GM12878 (cell line): ENCODE results near the gene OR5AS1. TPM values are rescaled to one million over a fixed set of nuclear protein-coding genes. Genes with fewer than 3 reads are reported as not detected.
"Not testable (repeated sequence)": the region's sequence is repeated elsewhere in the genome, so short reads cannot be mapped to it uniquely, and the experiment has no call there.

ENCODE experiments used
- ATAC-seq: fragments of 200-7000 bp; cut with Tn5 transposase; 3 replicates; pipeline ENCODE4 v1.9.1; 2020; ENCODE audit warnings: mild to moderate bottlenecking, moderate library complexity
- BruUV-seq: library from RNA; stranded (reverse); fragments of 400-500 nt; replicated peaks from 2 replicates; lab custom pipeline; 2021; lab: Mats Ljungman, UMichigan
- CTCF ChIA-PET: fragments of 300-600 bp; sonication (Branson Sonifier 250); formaldehyde crosslinking; extraction: SDS; loops from one replicate; lab custom pipeline; 2021; ENCODE audit warnings: inconsistent platforms; lab: Yijun Ruan, JAX
- POLR2A ChIA-PET: fragments of 350-600 bp; formaldehyde crosslinking; extraction: SDS; loops from one replicate; lab custom pipeline; 2021; ENCODE audit warnings: inconsistent platforms; lab: Charles Lee
- RAD21 ChIA-PET: fragments of 300-600 bp; sonication (Branson Sonifier 250); formaldehyde crosslinking; loops from one replicate; lab custom pipeline; 2023; ENCODE audit warnings: antibody characterized with exemption; ENCODE audit not compliant: unreplicated experiment; lab: Charles Lee
- SMC1A ChIA-PET: fragments of 300-600 bp; sonication (Branson Sonifier 250); formaldehyde crosslinking; loops from one replicate; lab custom pipeline; 2023; ENCODE audit not compliant: unreplicated experiment, uncharacterized antibody; lab: Charles Lee
- DNase-seq: peaks from one replicate; pipeline ENCODE4 v3.0.0-alpha.2; 2011; ENCODE audit warnings: low read depth, low spot score
- FAIRE-seq: peaks from 3 replicates; lab custom pipeline; 2011; peaks lifted over from hg19 to GRCh38; lab: Jason Lieb, UNC
- H2AFZ ChIP-seq: 2 replicates; pipeline ENCODE4 v1.6.0; 2011; ENCODE audit warnings: low read depth, low read length, control low read depth; ENCODE audit not compliant: control insufficient read depth
- H3K27ac ChIP-seq: 2 replicates; pipeline ENCODE4 v1.5.1; 2011; ENCODE audit warnings: control low read depth; ENCODE audit not compliant: control insufficient read depth, insufficient read depth
- H3K27me3 ChIP-seq, 2 experiments: replicated peaks in 1 of 2; 2 replicates each; pipeline versions ENCODE4 v1.6.0 to v1.6.1; 2011; ENCODE audit warnings: low read length in 1 of 2; ENCODE audit not compliant: control insufficient read depth in 2 of 2, insufficient read depth in 2 of 2
- H3K36me3 ChIP-seq, 2 experiments: 2 replicates each; pipeline ENCODE4 v1.5.1; 2011; ENCODE audit warnings: low read length in 1 of 2; ENCODE audit not compliant: control insufficient read depth in 2 of 2, insufficient read depth in 2 of 2
- H3K4me1 ChIP-seq: 2 replicates; pipeline ENCODE4 v1.6.1; 2011; ENCODE audit warnings: mild to moderate bottlenecking, low read length, moderate library complexity, mixed read lengths; ENCODE audit not compliant: control insufficient read depth, insufficient read depth
- H3K4me2 ChIP-seq: 2 replicates; pipeline ENCODE4 v1.6.0; 2011; ENCODE audit warnings: control low read depth; ENCODE audit not compliant: control insufficient read depth, insufficient read depth
- H3K4me3 ChIP-seq: fragments of 200-600 bp; sonication (generic); 2 replicates; pipeline ENCODE4 v1.5.1; 2016
- H3K79me2 ChIP-seq: 2 replicates; pipeline ENCODE4 v1.6.0; 2011; ENCODE audit warnings: low read length; ENCODE audit not compliant: control insufficient read depth, insufficient read depth
- H3K9ac ChIP-seq: 2 replicates; pipeline ENCODE4 v1.8.0; 2011; ENCODE audit warnings: low read length, control low read depth, mixed read lengths; ENCODE audit not compliant: control insufficient read depth, insufficient read depth
- H3K9me3 ChIP-seq: replicated peaks from 3 replicates; pipeline ENCODE4 v1.5.1; 2011; ENCODE audit warnings: mild to moderate bottlenecking, low read length; ENCODE audit not compliant: control insufficient read depth, insufficient read depth
- H4K20me1 ChIP-seq: 2 replicates; pipeline ENCODE4 v1.6.0; 2011; ENCODE audit not compliant: control insufficient read depth, insufficient read depth
- E2F4 ChIP-seq: IDR thresholded peaks from 2 replicates; pipeline ENCODE4 v1.6.1; 2012; ENCODE audit warnings: low read depth, low read length, improper control_type of control experiment
- JUND ChIP-seq: IDR thresholded peaks from 2 replicates; pipeline ENCODE4 v1.6.1; 2012; ENCODE audit warnings: low read depth, mild to moderate bottlenecking, low read length, improper control_type of control experiment, moderate library complexity
- NBN ChIP-seq: fragments of 450-650 bp; IDR thresholded peaks from 2 replicates; pipeline ENCODE4 v1.6.1; 2016
- RAD21 ChIP-seq: IDR thresholded peaks from 2 replicates; pipeline ENCODE4 v1.6.1; 2011; ENCODE audit warnings: mild to moderate bottlenecking, low read depth, low read length, moderate library complexity; ENCODE audit not compliant: insufficient read depth
- SP1 ChIP-seq: IDR thresholded peaks from one replicate; pipeline ENCODE4 v1.6.1; 2011; ENCODE audit warnings: low read depth, low read length
- ZNF384 ChIP-seq: IDR thresholded peaks from 2 replicates; pipeline ENCODE4 v1.6.1; 2012; ENCODE audit warnings: low read depth, mild to moderate bottlenecking, low read length, improper control_type of control experiment, borderline replicate concordance
- WGBS: methylation state at CpG from one replicate; pipeline ENCODE4 v1.1.6; 2016; ENCODE audit warnings: low lambda C conversion rate; ENCODE audit not compliant: insufficient replicate concordance, insufficient coverage; ENCODE audit errors: missing lambda C conversion rate; 5-methylcytosine and 5-hydroxymethylcytosine counted together
- in situ Hi-C: fragments of 300-500 bp; cut with MboI; formaldehyde crosslinking; loops from 9 replicates; pipeline ENCODE4 v1.14.3; 2018; ENCODE audit warnings: mixed read lengths
- intact Hi-C: fragments of 100-400 bp; cut with micrococcal nuclease; formaldehyde crosslinking; loops from one replicate; pipeline ENCODE4 v1.14.2; 2022; ENCODE audit not compliant: unreplicated experiment
- polyA plus RNA-seq, 11 experiments: library from polyadenylated mRNA; depleted of rRNA in 4 of 11; unstranded in 6 of 11; stranded (reverse) in 5 of 11; fragments of >200 nt; fragmentation: Nextera tagmentation in 4 of 11; fragmentation: Illumina TruSeq in 1 of 11; extraction: Ambion mirVana in 4 of 11; extraction: Trizol in 1 of 11; gene quantifications; 1 replicate in 1 of 11; 2 replicates in 10 of 11; pipeline versions ENCODE4 v1.2.1 to v1.2.3, GENCODE V29; 2011 to 2016; ENCODE audit warnings: inconsistent platforms in 2 of 11, missing spikeins in 2 of 11, low read depth in 1 of 11
- total RNA-seq, 4 experiments: library from RNA; depleted of rRNA in 3 of 4; stranded (reverse); fragments of >200 nt in 3 of 4; fragmentation: Illumina TruSeq in 1 of 4; extraction: Trizol in 1 of 4; gene quantifications; 2 replicates each; pipeline versions ENCODE4 v1.2.1 to v1.2.3, GENCODE V29; 2013 to 2021

The OR5AS1 gene
- total and polyA plus RNA-seq, 10 of the 15 experiments (the other 5 are each of a cell fraction or from before 2014, with no cell fraction given): not detected

GRCh38 chr11:56049487-56049886, 22.0 kb downstream of the OR5AS1 start:
- no TSS peak for BruUV-seq
- H3K9me3 ChIP-seq: no peaks in the 10 kb centered on the region
- WGBS: 0% methylated on average over 2 of the region's 2 CpGs
- no peak for FAIRE-seq
- RAD21 ChIA-PET: no interaction called here
- no peaks in the 10 kb centered on the region for H3K4me1 ChIP-seq
- CTCF ChIA-PET: no interaction called here
- no peak overlapping the region for H3K4me3 ChIP-seq
- no peaks in the 10 kb centered on the region for H3K79me2 ChIP-seq
- no peaks in the 10 kb centered on the region for H4K20me1 ChIP-seq
- in situ Hi-C loops: loop anchor here (10.0 kb wide), 1 partner anchor 65 kb away; no protein-coding TSS in a partner anchor
- SMC1A ChIA-PET: no interaction called here
- no peak overlapping the region for H3K9ac ChIP-seq
- no peaks in the 10 kb centered on the region for H3K27me3 ChIP-seq
- no peaks in the 10 kb centered on the region for H3K36me3 ChIP-seq
- TF ChIP-seq RAD21 (no peak), E2F4 (no peak), SP1 (no peak), JUND (no peak), NBN (no peak), ZNF384 (no peak)
- TF ChIP-seq, all 136 proteins: peak for 0
- Histone ChIP-seq H3K4me2 (no peak overlapping the region), H2AFZ (no peak overlapping the region), H3K27ac (no peak overlapping the region)
- intact Hi-C loops: no loop called here
- ATAC-seq: no peak
- no peak for DNase-seq
- POLR2A ChIA-PET: no interaction called here

- SMC1A ChIA-PET, DNase-seq, in situ Hi-C loops, POLR2A ChIA-PET, H2AFZ ChIP-seq, H3K27ac ChIP-seq, H3K79me2 ChIP-seq, ATAC-seq, H3K4me3 ChIP-seq, H3K27me3 ChIP-seq, H4K20me1 ChIP-seq, BruUV-seq, H3K4me1 ChIP-seq, FAIRE-seq, H3K9me3 ChIP-seq, H3K9ac ChIP-seq, H3K36me3 ChIP-seq, intact Hi-C loops, CTCF ChIA-PET, RAD21 ChIA-PET, H3K4me2 ChIP-seq: not testable (repeated sequence)
- 0% methylated on average over 4 of the region's 4 CpGs for WGBS
Measured at GRCh38 chr11:56056366-56056765, 28.9 kb downstream of the OR5AS1 start.

GRCh38 chr11:56057661-56058237, 30.3 kb downstream of the OR5AS1 start:
- H4K20me1 ChIP-seq, intact Hi-C loops, H3K79me2 ChIP-seq, H3K36me3 ChIP-seq, FAIRE-seq, H3K4me1 ChIP-seq, H3K27me3 ChIP-seq, in situ Hi-C loops, H3K9ac ChIP-seq, SMC1A ChIA-PET, RAD21 ChIA-PET, H3K9me3 ChIP-seq, H3K4me2 ChIP-seq, CTCF ChIA-PET, H3K27ac ChIP-seq, H3K4me3 ChIP-seq, POLR2A ChIA-PET, ATAC-seq, BruUV-seq, H2AFZ ChIP-seq, DNase-seq: not testable (repeated sequence)
- WGBS: 20% methylated on average over 7 of the region's 7 CpGs
